Nephron (organoid): Measurements from ENCODE around the gene RCCD1.

Experiments
- H3K27ac Mint-ChIP-seq, 3 experiments: 2 replicates each; pipeline ENCODE4 v1.8.0; 2020; ENCODE audit warnings: mixed read lengths in 3 of 3, mild to moderate bottlenecking in 2 of 3, moderate library complexity in 1 of 3
- H3K27me3 Mint-ChIP-seq: 2 replicates; pipeline ENCODE4 v1.8.0; 2021; ENCODE audit warnings: low read depth, mild to moderate bottlenecking, moderate library complexity, mixed read lengths
- H3K36me3 Mint-ChIP-seq: 2 replicates; pipeline ENCODE4 v1.8.0; 2020; ENCODE audit warnings: low read depth, mixed read lengths
- H3K4me1 Mint-ChIP-seq: 2 replicates; pipeline ENCODE4 v1.8.0; 2020; ENCODE audit warnings: mixed read lengths
- H3K4me3 Mint-ChIP-seq, 3 experiments: 2 replicates each; pipeline ENCODE4 v1.8.0; 2020; ENCODE audit warnings: mild to moderate bottlenecking in 3 of 3, mixed read lengths in 3 of 3, moderate library complexity in 2 of 3
- H3K9me3 Mint-ChIP-seq: 2 replicates; pipeline ENCODE4 v1.8.0; 2020; ENCODE audit warnings: mixed read lengths
- CTCF ChIP-seq, 3 experiments: fragments of 200-600 bp; sonication (generic); IDR thresholded peaks; one replicate each; pipeline ENCODE4 v1.5.0; 2021; ENCODE audit warnings: antibody characterized with exemption in 3 of 3; ENCODE audit not compliant: unreplicated experiment in 3 of 3

Gene RCCD1

DNA sequence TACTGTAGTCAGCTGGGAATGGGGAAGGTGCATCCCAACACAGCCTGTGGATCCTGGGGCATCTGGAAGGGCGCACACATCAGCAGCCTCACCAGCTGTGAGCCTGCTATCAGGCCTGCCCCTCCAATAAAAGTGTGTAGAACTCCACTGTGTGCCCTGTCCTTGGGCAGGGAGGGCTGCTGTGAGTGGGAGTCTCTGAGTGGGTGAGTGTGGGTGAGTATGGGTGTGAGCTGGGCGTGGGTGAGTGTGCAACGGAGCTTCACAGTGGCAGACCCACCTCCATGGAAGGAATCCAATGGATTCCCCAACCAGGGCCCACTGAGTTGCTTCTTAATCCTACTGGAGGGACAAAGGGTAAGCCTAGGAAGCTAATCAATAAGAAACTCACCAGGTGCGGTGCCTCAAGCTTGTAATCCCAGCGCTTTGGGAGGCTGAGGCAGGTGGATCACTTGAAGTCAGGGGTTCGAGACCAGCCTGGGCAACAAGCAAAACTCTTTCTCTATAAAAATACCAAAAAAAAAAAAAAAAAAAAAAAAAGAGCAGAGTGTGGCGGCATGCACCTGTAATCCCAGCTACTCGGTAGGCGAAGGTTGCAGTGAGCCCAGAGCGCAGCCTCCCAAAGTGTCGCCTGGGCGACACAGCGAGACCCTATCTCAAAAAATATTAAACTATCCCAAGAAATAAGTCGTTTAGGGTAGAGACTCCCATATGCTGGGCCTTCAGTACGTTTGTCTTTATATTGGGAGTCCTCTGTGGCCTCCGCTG, 555 bp upstream of the RCCD1 start:
- no peak for TF ChIP-seq CTCF (IDR thresholded peaks at IDR 0.05; ENCODE audit: unreplicated experiment in 3 of 3)
- no peaks in the 10 kb centered on the region for H3K27me3 Mint-ChIP-seq

GRCh38 chr15:90955624-90956273, 1.1 kb downstream of the RCCD1 start:
- no peaks in the 10 kb centered on the region for H3K9me3 Mint-ChIP-seq
- peak overlapping the region; percentile 85 to 92 (median 90) for H3K4me3 Mint-ChIP-seq
- peaks cover 26% of the 10 kb centered on the region for H3K36me3 Mint-ChIP-seq
- no peak for TF ChIP-seq CTCF (IDR thresholded peaks at IDR 0.05; ENCODE audit: unreplicated experiment in 3 of 3)
- no peaks in the 10 kb centered on the region for H3K27me3 Mint-ChIP-seq
- H3K27ac Mint-ChIP-seq = peak overlapping the region in 2 of 3 experiments; percentile 25 to 69
- peaks cover 25% of the 10 kb centered on the region for H3K4me1 Mint-ChIP-seq

More for the DNA sequence above, 555 bp upstream of the RCCD1 start:
- H3K4me3 Mint-ChIP-seq = peak overlapping the region; percentile 85 to 92 (median 90)
- peaks cover 15% of the 10 kb centered on the region for H3K4me1 Mint-ChIP-seq
- H3K36me3 Mint-ChIP-seq = peaks cover 29% of the 10 kb centered on the region
- H3K27ac Mint-ChIP-seq = peak overlapping the region in 1 of 3 experiments; percentile 75
- H3K9me3 Mint-ChIP-seq = no peaks in the 10 kb centered on the region

DNA sequence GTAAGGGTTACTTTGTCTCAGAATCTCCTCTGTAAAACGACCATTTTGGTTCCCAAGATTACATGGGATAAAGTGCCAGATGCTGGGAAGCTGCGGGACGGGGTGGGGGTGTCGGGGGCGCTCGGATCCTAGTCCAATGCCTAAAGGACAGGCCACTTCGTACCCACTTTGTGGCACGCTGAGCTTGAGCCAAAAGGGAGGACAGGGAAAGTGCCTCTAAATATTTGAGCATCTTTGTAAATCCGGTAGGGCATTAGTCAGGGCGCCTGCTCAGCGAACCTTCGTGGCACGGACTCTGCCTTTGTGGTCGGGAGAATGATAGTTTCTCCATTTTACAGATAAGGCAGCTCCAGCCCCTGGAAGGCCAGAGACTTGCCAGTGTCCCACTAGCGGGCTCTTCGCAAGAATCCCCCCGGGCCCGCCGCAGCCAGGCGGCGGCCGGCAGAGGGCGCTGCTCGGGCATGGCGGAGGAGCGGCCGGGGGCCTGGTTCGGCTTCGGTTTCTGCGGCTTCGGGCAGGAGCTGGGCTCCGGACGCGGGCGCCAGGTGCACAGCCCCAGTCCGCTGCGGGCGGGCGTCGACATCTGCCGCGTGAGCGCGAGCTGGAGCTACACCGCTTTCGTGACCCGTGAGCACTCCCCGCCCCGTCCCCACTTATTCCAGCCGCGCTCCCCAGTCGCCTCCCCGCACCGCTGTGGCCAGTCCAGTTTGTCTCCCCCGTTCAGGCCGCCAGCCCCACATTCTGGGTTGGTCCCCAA, 1.8 kb downstream of the RCCD1 start:
- peak; percentile 94 to 96 (median 96) for TF ChIP-seq CTCF (IDR thresholded peaks at IDR 0.05; ENCODE audit: unreplicated experiment in 3 of 3)
- H3K36me3 Mint-ChIP-seq = peaks cover 27% of the 10 kb centered on the region
- H3K9me3 Mint-ChIP-seq = no peaks in the 10 kb centered on the region
- H3K4me3 Mint-ChIP-seq = peak overlapping the region; percentile 85 to 92 (median 90)
- H3K4me1 Mint-ChIP-seq = peaks cover 25% of the 10 kb centered on the region
- H3K27ac Mint-ChIP-seq = peak overlapping the region in 2 of 3 experiments; percentile 25 to 69
- H3K27me3 Mint-ChIP-seq = no peaks in the 10 kb centered on the region

DNA sequence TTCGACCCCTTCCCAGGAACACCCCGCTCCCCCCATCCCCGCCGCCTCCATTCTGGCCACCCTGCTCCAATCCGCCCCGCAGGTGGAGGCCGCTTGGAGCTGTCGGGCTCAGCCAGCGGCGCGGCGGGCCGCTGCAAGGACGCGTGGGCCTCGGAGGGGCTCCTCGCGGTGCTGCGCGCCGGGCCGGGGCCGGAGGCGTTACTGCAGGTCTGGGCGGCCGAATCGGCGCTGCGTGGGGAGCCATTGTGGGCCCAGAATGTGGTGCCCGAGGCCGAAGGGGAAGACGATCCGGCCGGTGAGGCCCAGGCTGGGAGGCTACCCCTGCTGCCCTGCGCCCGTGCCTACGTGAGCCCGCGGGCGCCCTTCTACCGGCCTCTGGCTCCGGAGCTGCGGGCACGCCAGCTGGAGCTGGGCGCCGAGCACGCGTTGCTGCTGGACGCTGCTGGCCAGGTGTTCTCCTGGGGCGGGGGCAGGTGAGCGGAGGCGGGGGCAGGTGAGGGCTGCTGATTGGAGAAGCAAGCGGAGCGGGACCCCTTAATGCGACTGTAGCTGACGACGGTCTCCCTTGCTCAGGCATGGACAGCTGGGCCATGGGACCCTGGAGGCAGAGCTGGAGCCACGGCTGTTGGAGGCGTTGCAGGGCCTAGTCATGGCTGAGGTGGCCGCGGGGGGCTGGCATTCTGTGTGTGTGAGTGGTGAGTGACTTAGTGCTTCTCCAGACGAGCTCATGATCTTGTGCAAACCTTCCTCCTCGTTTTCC, 2.5 kb downstream of the RCCD1 start:
- TF ChIP-seq CTCF (IDR thresholded peaks at IDR 0.05; ENCODE audit: unreplicated experiment in 3 of 3) = no peak
- no peaks in the 10 kb centered on the region for H3K9me3 Mint-ChIP-seq
- H3K4me1 Mint-ChIP-seq = peaks cover 25% of the 10 kb centered on the region
- H3K4me3 Mint-ChIP-seq = peak overlapping the region; percentile 89 to 96 (median 91)
- no peaks in the 10 kb centered on the region for H3K27me3 Mint-ChIP-seq
- H3K36me3 Mint-ChIP-seq = peaks cover 21% of the 10 kb centered on the region
- H3K27ac Mint-ChIP-seq = peak overlapping the region; percentile 79 to 87 (median 82)

GRCh38 chr15:90957791-90958190, 3.1 kb downstream of the RCCD1 start:
- peaks cover 25% of the 10 kb centered on the region for H3K4me1 Mint-ChIP-seq
- peak overlapping the region; percentile 79 to 87 (median 82) for H3K27ac Mint-ChIP-seq
- no peak for TF ChIP-seq CTCF (IDR thresholded peaks at IDR 0.05; ENCODE audit: unreplicated experiment in 3 of 3)
- peaks cover 21% of the 10 kb centered on the region for H3K36me3 Mint-ChIP-seq
- no peaks in the 10 kb centered on the region for H3K27me3 Mint-ChIP-seq
- no peaks in the 10 kb centered on the region for H3K9me3 Mint-ChIP-seq
- H3K4me3 Mint-ChIP-seq = peak overlapping the region; percentile 89 to 96 (median 91)
